Prostate gland (tissue), 2 donors: Measurements from ENCODE around the gene ITK.

Experiments
- CTCF ChIP-seq, 4 experiments: fragments of 200-600 bp in 2 of 4; fragments of 450-650 bp in 2 of 4; sonication (generic) in 2 of 4; IDR thresholded peaks; 1 replicate in 3 of 4; 2 replicates in 1 of 4; pipeline ENCODE4 v1.5.1; 2016 to 2019; ENCODE audit warnings: antibody characterized with exemption in 4 of 4, mild to moderate bottlenecking in 2 of 4, moderate library complexity in 2 of 4
- POLR2AphosphoS5 ChIP-seq: sonication (generic); formaldehyde crosslinking; IDR thresholded peaks from one replicate; pipeline ENCODE4 v1.6.1; 2017; ENCODE audit warnings: antibody characterized with exemption

GRCh38 chr5:157214861-157215513, 34.3 kb downstream of the ITK start:
- TF ChIP-seq POLR2AphosphoS5 (no peak), CTCF (IDR thresholded peaks at IDR 0.05) (no peak)
